Gastroesophageal sphincter (tissue), 3 donors: ENCODE measurements around the gene FLRT2.

Experiments
- EP300 ChIP-seq: sonication (generic); formaldehyde crosslinking; IDR thresholded peaks from one replicate; pipeline ENCODE4 v1.6.1; 2017; ENCODE audit warnings: antibody characterized with exemption, mild to moderate bottlenecking
- POLR2A ChIP-seq, 2 donors: fragments of 450-650 bp; IDR thresholded peaks; one replicate each; pipeline ENCODE4 v1.6.1; 2017; ENCODE audit warnings: antibody characterized with exemption in 2 of 2, mild to moderate bottlenecking in 2 of 2, moderate library complexity in 1 of 2
- POLR2AphosphoS5 ChIP-seq: sonication (generic); formaldehyde crosslinking; IDR thresholded peaks from one replicate; pipeline ENCODE4 v1.6.1; 2017; ENCODE audit warnings: antibody characterized with exemption
- TF ChIP-seq, protein P1 (sequence below), 4 experiments: fragments of 200-600 bp in 2 of 4; fragments of 450-650 bp in 2 of 4; sonication (generic) in 1 of 4; IDR thresholded peaks; one replicate each; pipeline ENCODE4 v1.5.1; 2017 to 2019; ENCODE audit warnings: antibody characterized with exemption in 4 of 4, mild to moderate bottlenecking in 2 of 4, moderate library complexity in 2 of 4

DNA sequence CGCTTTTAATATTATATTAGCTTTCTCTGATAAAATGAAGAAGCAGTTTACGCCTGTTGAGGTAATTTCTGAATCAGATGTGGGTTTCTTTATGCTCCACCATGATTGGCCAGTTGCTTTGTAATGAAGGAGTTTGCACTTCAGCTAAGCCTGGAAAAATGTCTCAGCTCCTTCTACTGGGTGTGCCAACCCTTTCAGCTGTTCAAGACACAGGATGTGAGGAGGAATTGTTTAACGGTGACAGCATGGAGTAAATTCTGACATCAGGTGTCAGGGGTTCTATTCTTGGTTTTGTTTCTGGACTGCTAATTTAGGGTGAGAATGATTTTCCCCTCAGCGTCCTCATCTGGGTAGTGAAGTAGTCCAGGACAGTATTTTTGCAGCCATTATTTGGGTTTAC, 43.5 kb downstream of the FLRT2 start:
- TF ChIP-seq EP300: no peak
- TF ChIP-seq, protein P1, sequence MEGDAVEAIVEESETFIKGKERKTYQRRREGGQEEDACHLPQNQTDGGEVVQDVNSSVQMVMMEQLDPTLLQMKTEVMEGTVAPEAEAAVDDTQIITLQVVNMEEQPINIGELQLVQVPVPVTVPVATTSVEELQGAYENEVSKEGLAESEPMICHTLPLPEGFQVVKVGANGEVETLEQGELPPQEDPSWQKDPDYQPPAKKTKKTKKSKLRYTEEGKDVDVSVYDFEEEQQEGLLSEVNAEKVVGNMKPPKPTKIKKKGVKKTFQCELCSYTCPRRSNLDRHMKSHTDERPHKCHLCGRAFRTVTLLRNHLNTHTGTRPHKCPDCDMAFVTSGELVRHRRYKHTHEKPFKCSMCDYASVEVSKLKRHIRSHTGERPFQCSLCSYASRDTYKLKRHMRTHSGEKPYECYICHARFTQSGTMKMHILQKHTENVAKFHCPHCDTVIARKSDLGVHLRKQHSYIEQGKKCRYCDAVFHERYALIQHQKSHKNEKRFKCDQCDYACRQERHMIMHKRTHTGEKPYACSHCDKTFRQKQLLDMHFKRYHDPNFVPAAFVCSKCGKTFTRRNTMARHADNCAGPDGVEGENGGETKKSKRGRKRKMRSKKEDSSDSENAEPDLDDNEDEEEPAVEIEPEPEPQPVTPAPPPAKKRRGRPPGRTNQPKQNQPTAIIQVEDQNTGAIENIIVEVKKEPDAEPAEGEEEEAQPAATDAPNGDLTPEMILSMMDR (IDR thresholded peaks at IDR 0.05): no peak
- no peak for TF ChIP-seq POLR2A (IDR thresholded peaks at IDR 0.05)
- TF ChIP-seq POLR2AphosphoS5: no peak
